ENCODE measurements around the gene ADH7. TPM values are rescaled to one million over a fixed set of nuclear protein-coding genes. Genes with fewer than 3 reads are reported as not detected.
"Not testable (repeated sequence)": the region's sequence is repeated elsewhere in the genome, so short reads cannot be mapped to it uniquely, and the experiment has no call there.

ADH7 gene
- polyA plus RNA-seq, 4 donors, result not detected

- DNase-seq (ENCODE audit: low read depth in 4 of 4, low spot score in 3 of 4), result no peak
Measured at GRCh38 chr4:99417125-99417524, 18.0 kb downstream of the ADH7 start.

DNA sequence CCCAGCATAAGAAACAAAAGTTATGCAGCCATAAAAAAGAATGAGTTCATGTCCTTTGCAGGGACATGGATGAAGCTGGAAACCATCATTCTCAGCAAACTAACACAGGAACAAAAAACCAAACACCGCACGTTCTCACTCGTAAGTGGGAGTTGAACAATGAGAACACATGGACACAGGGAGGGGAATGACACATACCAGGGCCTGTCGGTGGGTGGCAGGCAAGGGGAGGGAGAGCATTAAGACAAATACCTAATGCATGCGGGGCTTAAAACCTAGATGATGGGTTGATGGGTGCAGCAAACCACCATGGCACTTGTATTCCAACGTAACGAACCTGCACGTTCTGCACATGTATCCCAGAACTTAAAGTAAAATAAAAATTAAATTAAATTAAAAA is 19.4 kb downstream of the ADH7 start:
- DNase-seq (ENCODE audit: low read depth in 4 of 4, low spot score in 3 of 4), result not testable (repeated sequence)

- DNase-seq (ENCODE audit: low read depth in 4 of 4, low spot score in 3 of 4), result not testable (repeated sequence)
Measured at GRCh38 chr4:99414902-99415301, 20.2 kb downstream of the ADH7 start.

DNA sequence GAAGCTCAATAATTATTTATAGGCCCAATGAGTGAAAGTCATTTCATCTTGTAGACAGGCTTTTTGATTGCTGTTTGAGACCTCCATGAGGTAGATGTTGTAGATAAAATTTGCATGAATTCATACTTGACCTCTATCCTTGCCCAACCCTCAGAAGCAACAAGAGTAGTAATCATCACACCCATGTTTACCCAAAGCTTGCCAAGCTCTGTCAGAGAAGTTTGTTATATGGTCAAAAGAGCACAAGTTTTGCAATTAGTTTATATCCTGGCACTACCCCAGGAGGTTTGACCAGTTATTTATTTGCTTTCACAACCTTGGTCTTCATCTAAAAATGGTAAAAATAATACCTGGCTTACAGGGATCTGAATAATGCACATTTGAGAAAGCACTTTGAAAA is 20.7 kb downstream of the ADH7 start:
- no peak for DNase-seq (ENCODE audit: low read depth in 4 of 4, low spot score in 3 of 4)

DNA sequence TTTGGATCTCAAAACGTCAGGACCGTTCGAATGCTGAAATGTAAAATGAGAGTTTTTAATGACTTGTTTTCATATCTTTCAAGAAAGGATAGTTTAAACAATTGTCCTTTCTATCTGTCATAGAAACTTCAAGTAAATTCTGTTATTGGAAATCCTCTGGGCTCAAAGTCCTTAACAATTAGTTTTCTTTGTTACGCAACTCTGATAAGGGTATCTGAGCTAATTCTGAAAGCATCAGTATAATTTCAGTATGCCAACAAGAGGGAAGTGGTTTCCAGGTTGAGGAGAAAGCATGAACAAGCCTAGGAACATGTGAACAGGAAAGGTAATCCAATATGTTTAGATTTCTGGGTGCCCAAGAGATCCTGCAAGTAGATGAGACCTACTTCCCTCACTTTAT is 22.0 kb downstream of the ADH7 start:
- no peak for DNase-seq (ENCODE audit: low read depth in 4 of 4, low spot score in 3 of 4)

DNA sequence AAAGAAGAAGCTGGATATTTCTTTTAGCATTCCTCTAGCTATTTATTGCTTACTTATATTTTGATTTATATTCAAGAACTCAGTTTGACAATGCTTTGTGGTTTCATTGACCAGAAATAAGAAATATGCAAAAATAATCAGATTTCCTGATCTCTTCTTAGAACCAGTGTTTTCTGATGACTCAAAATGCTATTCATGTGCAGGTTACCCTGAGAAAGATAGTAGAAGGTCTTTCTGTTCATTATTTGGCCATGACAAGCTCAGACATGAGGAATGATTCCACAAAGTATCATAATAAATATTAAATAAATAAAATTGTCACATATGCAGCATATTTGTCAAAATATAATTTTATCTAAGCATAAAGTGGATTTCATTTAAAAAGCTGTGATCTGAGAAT is 24.1 kb downstream of the ADH7 start:
- no peak for DNase-seq (ENCODE audit: low read depth in 4 of 4, low spot score in 3 of 4)

- DNase-seq (ENCODE audit: low read depth in 4 of 4, low spot score in 3 of 4), result no peak
Measured at GRCh38 chr4:99410075-99410474, 25.1 kb downstream of the ADH7 start.

DNA sequence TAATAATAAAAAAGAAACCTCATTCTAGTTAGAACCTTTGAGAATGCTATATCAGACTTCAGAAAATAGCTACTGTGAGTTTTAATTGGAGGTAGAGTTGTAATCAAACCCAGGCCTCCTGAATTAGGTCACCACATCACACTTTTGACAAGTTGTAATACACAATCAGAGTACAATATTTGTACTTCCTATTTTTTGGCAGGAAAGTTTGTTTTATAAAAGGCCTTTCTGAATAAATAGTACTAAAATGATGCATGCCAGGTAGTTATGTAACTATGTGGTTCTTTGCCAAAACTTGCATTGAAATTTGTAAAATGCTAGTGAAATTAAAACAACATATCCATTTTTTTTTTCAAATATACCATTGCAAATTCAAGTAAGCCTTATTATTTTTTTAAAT is 26.8 kb downstream of the ADH7 start:
- DNase-seq (ENCODE audit: low read depth in 4 of 4, low spot score in 3 of 4), result no peak

DNA sequence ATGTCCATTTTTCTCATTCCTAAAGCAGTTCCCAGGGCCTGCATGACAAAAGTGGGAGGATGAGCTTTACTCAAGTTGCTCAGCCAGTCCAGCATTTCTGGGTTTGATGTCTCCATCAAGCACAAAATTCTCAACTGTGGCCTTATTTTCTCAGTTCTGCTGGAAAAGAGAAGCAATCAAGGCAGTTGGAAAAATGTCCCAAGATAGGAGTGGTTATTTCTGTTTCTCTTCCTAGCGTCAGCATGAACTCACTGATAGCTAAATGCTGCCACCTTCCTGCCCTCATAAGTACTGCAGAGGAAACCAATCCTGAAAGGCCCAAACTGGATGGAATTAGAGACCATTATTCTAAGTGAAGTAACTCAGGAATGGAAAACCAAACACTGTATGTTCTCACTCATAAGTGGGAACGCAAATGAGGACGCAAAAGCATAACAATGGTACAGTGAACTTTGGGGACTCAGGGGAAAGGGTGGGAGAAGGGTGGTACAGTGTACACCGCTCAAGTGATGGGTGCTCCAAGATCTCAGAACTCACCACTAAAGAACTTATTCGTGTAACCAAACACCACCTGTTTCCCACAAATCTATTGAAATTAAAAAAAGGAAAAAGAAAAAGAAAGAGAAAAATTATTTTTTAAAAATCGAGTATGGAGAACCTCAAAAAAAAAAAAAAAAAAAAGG is 29.6 kb downstream of the ADH7 start:
- peak; percentile 70 to 81 (median 74) for DNase-seq (ENCODE audit: low read depth in 4 of 4, low spot score in 3 of 4)

- DNase-seq (ENCODE audit: low read depth in 4 of 4, low spot score in 3 of 4), result no peak
Measured at GRCh38 chr4:99404595-99405287, 30.4 kb downstream of the ADH7 start.

DNA sequence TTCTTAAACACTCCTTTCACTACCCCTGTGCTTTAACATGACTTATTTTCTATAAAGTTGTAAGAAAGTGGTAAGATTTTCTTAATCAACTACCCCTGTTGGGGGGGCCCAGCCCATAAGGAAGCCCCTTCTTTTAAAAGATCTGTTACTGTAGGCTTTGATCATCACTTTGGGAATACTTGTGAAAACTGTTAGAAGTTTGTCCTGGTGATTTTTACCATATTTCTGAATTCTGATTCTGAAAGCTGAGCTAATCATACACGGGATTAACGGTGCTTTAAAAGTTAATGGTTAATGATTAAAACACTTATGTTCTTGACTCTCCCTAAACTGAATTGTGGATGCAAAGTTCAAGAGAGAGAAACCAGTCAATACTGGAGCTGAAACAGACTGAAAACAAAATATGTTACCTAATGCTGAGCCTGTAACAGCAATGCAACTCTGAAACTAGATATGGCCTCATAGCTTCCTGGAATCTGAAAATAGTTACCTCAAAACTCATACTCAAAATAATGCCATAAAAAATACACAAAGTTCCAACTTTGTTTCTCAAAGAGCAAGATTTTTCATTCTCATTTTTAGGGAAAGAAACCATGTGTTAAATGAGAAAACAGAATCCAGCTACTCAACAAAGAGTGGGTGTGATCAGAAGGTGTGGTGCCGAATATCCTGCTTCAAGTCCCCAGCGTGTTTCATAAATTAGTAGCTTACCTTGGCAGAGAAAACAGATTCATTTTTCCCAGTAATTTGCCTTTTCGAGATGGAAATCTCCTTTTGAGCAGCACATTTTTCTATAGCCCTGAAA is 31.6 kb downstream of the ADH7 start:
- DNase-seq (ENCODE audit: low read depth in 4 of 4, low spot score in 3 of 4), result peak in 1 of 4 donors; percentile 55

- DNase-seq (ENCODE audit: low read depth in 4 of 4, low spot score in 3 of 4), result no peak
Measured at GRCh38 chr4:99402765-99403164, 32.4 kb downstream of the ADH7 start.

DNA sequence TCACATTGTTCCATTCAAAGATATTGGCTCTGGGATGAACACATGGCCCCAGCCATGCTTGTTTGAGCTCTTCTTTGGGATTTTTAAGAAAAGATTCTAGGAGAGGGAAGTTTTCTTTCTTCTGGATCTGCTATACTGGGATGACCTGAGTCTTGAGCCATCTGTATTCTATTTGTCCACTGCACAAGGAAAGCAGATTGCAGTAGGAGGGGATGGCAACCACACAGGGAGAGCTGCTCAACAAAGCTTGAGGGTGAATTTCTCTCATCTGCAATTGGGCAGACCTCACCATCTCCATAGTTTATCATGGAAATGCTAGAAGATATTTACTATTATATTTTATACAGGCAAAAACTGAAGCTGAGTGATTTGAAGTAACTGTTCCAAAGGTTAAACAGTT is 34.3 kb downstream of the ADH7 start:
- DNase-seq (ENCODE audit: low read depth in 4 of 4, low spot score in 3 of 4), result no peak

DNA sequence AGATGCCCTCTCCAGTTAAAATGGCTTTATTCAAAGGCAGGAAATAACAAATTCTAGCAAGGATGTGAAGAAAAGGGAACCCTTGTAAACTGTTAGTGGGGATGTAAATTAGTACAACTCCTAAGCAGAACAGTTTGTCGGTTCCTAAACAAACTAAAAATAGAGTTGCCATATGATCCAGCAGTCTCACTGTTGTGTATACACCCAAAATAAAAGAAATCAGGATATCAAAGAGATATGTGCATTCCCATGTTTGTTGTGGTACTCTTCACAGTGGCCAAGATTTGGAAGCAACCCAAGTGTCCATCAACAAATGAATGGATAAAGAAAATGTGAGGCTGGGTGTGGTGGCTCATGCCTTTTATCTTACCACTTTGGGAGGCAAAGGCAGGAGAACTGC is 36.1 kb downstream of the ADH7 start:
- no peak for DNase-seq (ENCODE audit: low read depth in 4 of 4, low spot score in 3 of 4)

DNA sequence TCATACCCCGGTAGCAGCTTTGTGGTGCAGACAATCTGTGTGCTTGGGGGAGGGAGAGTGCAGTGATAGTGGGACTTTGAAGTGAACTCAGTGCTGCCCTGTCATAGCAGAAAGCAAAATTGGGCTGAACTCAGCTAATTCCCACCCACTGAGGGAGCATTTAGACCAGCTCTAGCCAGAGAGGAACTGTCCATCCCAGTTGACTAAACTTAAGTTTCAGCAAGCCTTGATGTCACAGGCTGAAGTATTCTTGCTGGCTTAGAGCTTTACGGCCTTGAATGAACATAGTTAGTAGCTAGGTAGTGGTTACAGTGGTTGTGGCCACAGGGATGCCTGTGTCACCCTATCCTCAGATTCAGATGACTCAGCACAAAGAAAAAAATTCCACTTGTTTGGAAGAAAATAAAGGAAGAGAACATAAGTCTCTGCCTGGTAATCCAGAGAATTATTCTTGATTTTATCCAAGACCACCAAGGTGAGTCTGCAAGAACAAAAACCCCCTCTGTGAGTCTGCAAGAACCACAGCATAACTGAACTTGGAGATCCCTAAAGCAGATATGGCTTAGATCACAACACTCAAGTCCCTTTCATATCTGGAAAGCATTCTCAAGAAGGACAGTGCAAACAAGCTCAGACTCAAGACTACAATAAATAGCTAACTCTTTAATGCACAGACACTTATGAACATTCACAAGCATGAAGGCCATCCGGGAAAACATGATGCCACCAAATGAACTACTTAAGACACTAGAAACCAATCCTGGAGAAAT is 39.4 kb downstream of the ADH7 start:
- no peak for DNase-seq (ENCODE audit: low read depth in 4 of 4, low spot score in 3 of 4)

GRCh38 chr4:99394896-99395295 is 40.2 kb downstream of the ADH7 start:
- DNase-seq (ENCODE audit: low read depth in 4 of 4, low spot score in 3 of 4), result no peak

DNA sequence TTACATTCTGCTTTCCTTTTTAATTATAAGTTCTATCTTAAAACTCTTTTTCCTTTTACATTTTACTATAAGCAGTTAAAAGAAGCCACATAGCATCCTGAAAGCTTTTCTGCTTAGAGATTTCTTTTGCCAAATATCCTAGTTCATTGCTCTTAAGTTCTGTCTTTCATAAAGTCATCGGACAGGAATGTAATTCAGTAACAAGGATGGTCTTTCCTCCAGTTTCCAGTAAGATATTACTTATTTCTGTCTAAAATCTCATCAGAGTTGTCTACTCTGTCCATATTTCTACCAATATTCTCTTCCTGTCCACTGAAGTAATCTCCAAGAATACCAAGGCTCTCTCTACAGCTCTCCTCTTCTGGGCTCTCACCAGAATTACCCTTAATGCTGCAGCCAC is 45.1 kb downstream of the ADH7 start:
- no peak for DNase-seq (ENCODE audit: low read depth in 4 of 4, low spot score in 3 of 4)

DNA sequence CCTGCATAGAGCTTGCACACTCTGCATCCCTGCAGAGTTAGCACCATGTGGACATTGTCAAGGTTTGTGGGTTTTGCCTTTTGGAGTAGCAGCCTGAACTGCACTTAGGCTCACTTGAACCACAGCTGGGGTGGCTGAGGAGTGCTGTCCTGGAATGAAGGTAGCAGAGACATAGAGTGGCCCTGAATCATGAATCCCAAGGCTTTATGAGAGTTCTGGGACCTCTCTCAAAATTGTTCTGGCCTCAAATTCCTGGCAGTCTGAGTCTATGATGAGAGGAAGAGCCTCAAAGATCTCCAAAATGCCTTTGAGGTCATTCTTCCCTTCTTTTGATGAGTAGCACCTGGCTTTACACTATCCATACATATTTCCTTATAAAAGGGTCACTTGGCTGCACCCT is 45.5 kb downstream of the ADH7 start:
- DNase-seq (ENCODE audit: low read depth in 4 of 4, low spot score in 3 of 4), result no peak

DNA sequence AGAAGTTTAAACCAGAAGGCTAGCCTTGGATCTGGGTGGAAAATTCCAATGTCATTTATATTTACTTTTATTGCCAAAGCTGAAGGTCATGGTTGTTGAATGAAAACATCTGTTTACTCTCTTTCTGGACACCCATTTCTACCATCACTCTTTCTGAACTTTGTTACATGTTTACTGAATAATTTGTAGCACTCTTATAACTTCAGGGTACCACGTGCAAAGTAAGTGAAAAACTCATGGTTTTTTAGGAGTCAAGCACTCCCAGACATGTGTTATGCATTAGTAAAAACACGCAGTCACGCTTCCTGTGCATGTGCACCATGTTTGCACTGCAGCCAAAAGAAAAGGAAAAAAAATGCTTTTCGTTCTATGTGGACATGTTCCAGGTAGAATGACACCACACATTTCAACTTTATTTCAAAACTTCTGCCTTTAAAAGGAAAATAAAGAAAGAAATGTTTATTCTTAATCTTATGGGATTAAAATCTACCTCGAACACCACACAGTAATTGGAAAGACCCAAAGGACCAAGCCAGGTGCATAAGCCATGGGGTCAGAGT is 51.2 kb downstream of the ADH7 start:
- peak; percentile 55 to 73 (median 63) for DNase-seq (ENCODE audit: low read depth in 4 of 4, low spot score in 3 of 4)

GRCh38 chr4:99383399-99383798 is 51.7 kb downstream of the ADH7 start:
- no peak for DNase-seq (ENCODE audit: low read depth in 4 of 4, low spot score in 3 of 4)

Data from right renal pelvis (tissue), 4 donors.